K562 (cell line): ENCODE measurements around the gene ARF1. TPM values are rescaled to one million over a fixed set of nuclear protein-coding genes. Genes with fewer than 3 reads are reported as not detected.

Source experiments
- ATAC-seq: fragments of 200-7000 bp; cut with Tn5 transposase; 3 replicates; pipeline ENCODE4 v1.9.1; 2020; ENCODE audit warnings: moderate library complexity
- BruUV-seq: library from RNA; stranded (reverse); fragments of 400-500 nt; replicated peaks from 2 replicates; lab custom pipeline; 2021; lab: Mats Ljungman, UMichigan
- CTCF ChIA-PET: fragments of 300-600 bp; formaldehyde crosslinking; extraction: SDS; loops from one replicate; lab custom pipeline; 2021; ENCODE audit warnings: low intra/inter-chr PET ratio; lab: Yijun Ruan, JAX
- POLR2A ChIA-PET: fragments of 300-600, 350-650 bp; sonication (Branson Sonifier 250); formaldehyde crosslinking; extraction: SDS; loops from one replicate; lab custom pipeline; 2021; ENCODE audit warnings: antibody characterized with exemption, inconsistent platforms; lab: Yijun Ruan, JAX
- DNase-seq, 4 experiments: peaks; one replicate each; pipeline versions ENCODE4 v3.0.0 to v3.0.0-alpha.2; 2011 to 2018; ENCODE audit warnings: low spot score in 3 of 4, mixed read lengths in 3 of 4; ENCODE audit errors: extremely low read depth in 1 of 4
- FAIRE-seq: peaks from 2 replicates; lab custom pipeline; 2011; peaks lifted over from hg19 to GRCh38; lab: Jason Lieb, UNC
- H2AFZ ChIP-seq: 2 replicates; pipeline ENCODE4 v1.6.0; 2011; ENCODE audit warnings: low read depth, low read length, control low read depth, inconsistent platforms
- H3K27ac ChIP-seq: fragments of 200-600 bp; 3 replicates; pipeline ENCODE4 v1.8.0; 2011; ENCODE audit warnings: low read depth, mild to moderate bottlenecking, control low read depth, inconsistent platforms, low read length, moderate library complexity, mixed read lengths; ENCODE audit errors: extremely low read depth
- H3K27me3 ChIP-seq, 2 experiments: fragments of 300-600 bp in 1 of 2; 2 replicates in 1 of 2; 3 replicates in 1 of 2; pipeline versions ENCODE4 v1.6.0 to v1.8.0; 2011; ENCODE audit warnings: inconsistent platforms in 2 of 2, low read length in 2 of 2, mild to moderate bottlenecking in 1 of 2, mixed read lengths in 1 of 2, moderate library complexity in 1 of 2; ENCODE audit not compliant: control insufficient read depth in 2 of 2, insufficient read depth in 2 of 2
- H3K36me3 ChIP-seq: fragments of 300-600 bp; 3 replicates; pipeline ENCODE4 v1.8.0; 2011; ENCODE audit warnings: mild to moderate bottlenecking, low read length, inconsistent platforms; ENCODE audit not compliant: control insufficient read depth, insufficient read depth
- H3K4me1 ChIP-seq, 2 experiments: fragments of 200-600 bp in 1 of 2; replicated peaks in 1 of 2; 2 replicates in 1 of 2; 3 replicates in 1 of 2; pipeline versions ENCODE4 v1.5.1 to v1.8.0; 2011; ENCODE audit warnings: inconsistent platforms in 2 of 2, low read length in 2 of 2, mild to moderate bottlenecking in 1 of 2, mixed read lengths in 1 of 2, moderate library complexity in 1 of 2; ENCODE audit not compliant: control insufficient read depth in 2 of 2, insufficient read depth in 2 of 2
- H3K4me2 ChIP-seq: 2 replicates; pipeline ENCODE4 v1.6.1; 2011; ENCODE audit warnings: low read length, control low read depth, inconsistent platforms, mixed read lengths; ENCODE audit not compliant: insufficient read depth
- H3K4me3 ChIP-seq: fragments of 200-600 bp; sonication (generic), shearing (Covaris generic); 2 replicates; pipeline ENCODE4 v1.5.1; 2016; ENCODE audit warnings: control low read depth, inconsistent platforms
- H3K79me2 ChIP-seq: fragments of 200-600 bp; 3 replicates; pipeline ENCODE4 v1.8.0; 2011; ENCODE audit warnings: low read length, inconsistent platforms; ENCODE audit not compliant: control insufficient read depth, insufficient read depth
- H3K9ac ChIP-seq, 2 experiments: 2 replicates each; pipeline versions ENCODE4 v1.6.0 to v1.6.1; 2011; ENCODE audit warnings: low read depth in 2 of 2, low read length in 2 of 2, control low read depth in 1 of 2, inconsistent platforms in 1 of 2, mild to moderate bottlenecking in 1 of 2, mixed read lengths in 1 of 2; ENCODE audit not compliant: insufficient read depth in 1 of 2
- H3K9me1 ChIP-seq: one replicate; pipeline ENCODE4 v1.6.0; 2011; ENCODE audit warnings: inconsistent platforms, mild to moderate bottlenecking, low read length, moderate library complexity; ENCODE audit not compliant: control insufficient read depth, insufficient read depth
- H3K9me3 ChIP-seq: replicated peaks from 2 replicates; pipeline ENCODE4 v1.5.1; 2011; ENCODE audit warnings: low read depth, low read length, inconsistent platforms; ENCODE audit not compliant: control insufficient read depth, insufficient read depth
- H4K20me1 ChIP-seq: replicated peaks from 2 replicates; pipeline ENCODE4 v1.6.1; 2011; ENCODE audit warnings: low read length, inconsistent platforms, mixed read lengths; ENCODE audit not compliant: control insufficient read depth, insufficient read depth
- BRCA1 ChIP-seq, 2 experiments: fragments of 450-650 bp in 1 of 2; sonication (generic) in 1 of 2; formaldehyde crosslinking in 1 of 2; IDR thresholded peaks; 2 replicates each; pipeline versions ENCODE4 v1.5.0 to v1.6.1; 2017 to 2020; ENCODE audit warnings: mild to moderate bottlenecking in 1 of 2, missing genetic modification reagents in 1 of 2
- CTBP1 ChIP-seq: fragments of 450-650 bp; IDR thresholded peaks from 2 replicates; pipeline ENCODE4 v1.6.1; 2016; ENCODE audit warnings: borderline replicate concordance
- ERF ChIP-seq: fragments of 450-650 bp; formaldehyde crosslinking; IDR thresholded peaks from 2 replicates; pipeline ENCODE4 v1.4.0; 2020; ENCODE audit warnings: mild to moderate bottlenecking, mixed read lengths
- MAX ChIP-seq: sonication (generic); formaldehyde crosslinking; IDR thresholded peaks from 2 replicates; pipeline ENCODE4 v1.9.0; 2022; ENCODE audit warnings: mild to moderate bottlenecking, missing genetic modification reagents
- NUFIP1 ChIP-seq: fragments of 450-650 bp; IDR thresholded peaks from 2 replicates; pipeline ENCODE4 v1.6.1; 2018; ENCODE audit not compliant: partially characterized antibody
- POLR2G ChIP-seq: fragments of 200-400 bp; formaldehyde crosslinking; IDR thresholded peaks from 2 replicates; pipeline ENCODE4 v1.6.1; 2017; ENCODE audit warnings: low read depth, mild to moderate bottlenecking, antibody characterized with exemption, low read length, moderate library complexity
- RBFOX2 ChIP-seq: fragments of 200-400 bp; formaldehyde crosslinking; IDR thresholded peaks from 2 replicates; pipeline ENCODE4 v1.6.1; 2017; ENCODE audit warnings: low read depth, mild to moderate bottlenecking, low read length, moderate library complexity
- TRIM28 ChIP-seq: fragments of 450-650 bp; IDR thresholded peaks from 2 replicates; pipeline ENCODE4 v1.6.1; 2017
- WGBS: fragments of 100-300 bp; shearing (Covaris generic); methylation state at CpG from one replicate; pipeline ENCODE4 v1.1.6; 2016; ENCODE audit warnings: low coverage, mixed read lengths; ENCODE audit not compliant: insufficient coverage; ENCODE audit errors: missing lambda C conversion rate; 5-methylcytosine and 5-hydroxymethylcytosine counted together
- in situ Hi-C: fragments of 300-500 bp; cut with MboI; formaldehyde crosslinking; loops from 4 replicates; pipeline ENCODE4 v1.15.0; 2018; ENCODE audit warnings: inconsistent platforms, mixed read lengths
- intact Hi-C: fragments of 100-400 bp; cut with micrococcal nuclease; formaldehyde crosslinking; loops from 2 replicates; pipeline ENCODE4 v1.14.2; 2022
- polyA plus RNA-seq, 8 experiments: library from polyadenylated mRNA; depleted of rRNA in 4 of 8; stranded (reverse) in 5 of 8; unstranded in 3 of 8; fragments of >200 nt; fragmentation: Nextera tagmentation in 2 of 8; fragmentation: Illumina TruSeq in 1 of 8; extraction: Ambion mirVana in 2 of 8; extraction: Trizol in 1 of 8; gene quantifications; 2 replicates each; pipeline versions ENCODE4 v1.2.1 to v1.2.3, GENCODE V29; 2011 to 2014; ENCODE audit warnings: inconsistent platforms in 1 of 8, missing spikeins in 1 of 8
- total RNA-seq, 7 experiments: library from RNA; depleted of rRNA in 6 of 7; stranded (reverse); fragments of >200 nt in 6 of 7; fragmentation: Illumina TruSeq in 2 of 7; extraction: Trizol in 2 of 7; gene quantifications; 2 replicates each; pipeline versions ENCODE4 v1.2.1 to v1.2.3, GENCODE V29; 2011 to 2021; ENCODE audit warnings: low replicate concordance in 1 of 7

Gene ARF1
- total and polyA plus RNA-seq, 9 of the 15 experiments (the other 6 are each of a cell fraction or from before 2014, with no cell fraction given) = 69.8 to 593 (median 325) TPM

GRCh38 chr1:228105996-228106799 lies 23.7 kb downstream of the ARF1 start:
- Histone ChIP-seq H3K36me3 (peaks cover 33% of the 10 kb centered on the region; the same call in 2 of the 3 replicates), H4K20me1 (0 out of 2 replicates have a peak, but pooled peaks cover 4% of the 10 kb centered on the region), H3K4me2 (no peak overlapping the region), H3K27me3 (no peaks in the 10 kb centered on the region), H3K79me2 (peaks cover 55% of the 10 kb centered on the region), H3K9me1 (no peaks in the 10 kb centered on the region), H3K27ac (no peak overlapping the region), H2AFZ (no peak overlapping the region), H3K4me1 (peaks cover 30 to 71% of the 10 kb centered on the region in 2 experiments), H3K4me3 (no peak overlapping the region), H3K9me3 (peaks cover 5% of the 10 kb centered on the region; the same call in 1 of the 2 replicates), H3K9ac (0 out of 4 replicates have a peak overlapping the region, but pooled peaks of 1 of the 2 experiments have one; percentile 19)
- WGBS = 71% methylated on average over 8 of the region's 8 CpGs
- in situ Hi-C loops = no loop called here
- CTCF ChIA-PET = no interaction called here
- ATAC-seq = no peak
- FAIRE-seq = no peak
- TF ChIP-seq TRIM28 (no peak), ERF (CRISPR knock-in tag) (no peak), MAX (0 out of 2 replicates have a peak, but pooled peaks have one; percentile 18), CTBP1 (no peak), RBFOX2 (0 out of 2 replicates have a peak, but pooled peaks have one; percentile 12), BRCA1 (IDR thresholded peaks at IDR 0.05) (no peak), BRCA1 (CRISPR knock-in tag; IDR thresholded peaks at IDR 0.05) (0 out of 2 replicates have a peak, but pooled peaks have one; percentile 48), NUFIP1 (no peak), POLR2G (0 out of 2 replicates have a peak, but pooled peaks have one; percentile 19)
- intact Hi-C loops = no loop called here
- no TSS peak for BruUV-seq
- POLR2A ChIA-PET = interaction anchor here (0.6 to 2.1 kb wide), 10 partner anchors 8 to 395 kb away, joined by 3 to 13 read pairs (median 3); partner anchors contain the start of gene ARF1
- peak in 1 of 4 experiments; percentile 3 for DNase-seq
